ENCODE data around the gene TMEM184B.

TMEM184B gene

GRCh38 chr22:38282397-38282796 is 9.6 kb upstream of the TMEM184B start:
- DNase-seq (ENCODE audit: low read depth in 2 of 2), result no peak

GRCh38 chr22:38276166-38276565 is 3.4 kb upstream of the TMEM184B start:
- no peak for DNase-seq (ENCODE audit: low read depth in 2 of 2)

GRCh38 chr22:38273135-38273826 is 471 bp upstream of the TMEM184B start:
- DNase-seq (ENCODE audit: low read depth in 2 of 2), result no peak

GRCh38 chr22:38271927-38272372 is 860 bp downstream of the TMEM184B start:
- DNase-seq (ENCODE audit: low read depth in 2 of 2), result no peak

GRCh38 chr22:38271101-38271500 is 1.7 kb downstream of the TMEM184B start:
- DNase-seq (ENCODE audit: low read depth in 2 of 2), result no peak

GRCh38 chr22:38270091-38270992 is 2.5 kb downstream of the TMEM184B start:
- DNase-seq (ENCODE audit: low read depth in 2 of 2), result no peak

GRCh38 chr22:38269466-38269865 is 3.3 kb downstream of the TMEM184B start:
- DNase-seq (ENCODE audit: low read depth in 2 of 2), result no peak

- DNase-seq (ENCODE audit: low read depth in 2 of 2), result peak in 1 of 2 donors; percentile 24
These were observed 5.7 kb downstream of the TMEM184B start for GRCh38 chr22:38267086-38267485.

GRCh38 chr22:38266120-38266519 is 6.7 kb downstream of the TMEM184B start:
- DNase-seq (ENCODE audit: low read depth in 2 of 2), result no peak

GRCh38 chr22:38264322-38264843 is 8.4 kb downstream of the TMEM184B start:
- no peak for DNase-seq (ENCODE audit: low read depth in 2 of 2)

- no peak for DNase-seq (ENCODE audit: low read depth in 2 of 2)
These were observed 10.6 kb downstream of the TMEM184B start for GRCh38 chr22:38262051-38262795.

GRCh38 chr22:38260761-38261681 is 11.8 kb downstream of the TMEM184B start:
- DNase-seq (ENCODE audit: low read depth in 2 of 2), result no peak

- DNase-seq (ENCODE audit: low read depth in 2 of 2), result no peak
These were observed 13.4 kb downstream of the TMEM184B start for GRCh38 chr22:38259370-38259769.

GRCh38 chr22:38258895-38259294 is 13.9 kb downstream of the TMEM184B start:
- no peak for DNase-seq (ENCODE audit: low read depth in 2 of 2)

- DNase-seq (ENCODE audit: low read depth in 2 of 2), result no peak
These were observed 15.1 kb downstream of the TMEM184B start for GRCh38 chr22:38257650-38258250.

GRCh38 chr22:38257181-38257580 is 15.6 kb downstream of the TMEM184B start:
- DNase-seq (ENCODE audit: low read depth in 2 of 2), result no peak

GRCh38 chr22:38255697-38256096 is 17.1 kb downstream of the TMEM184B start:
- no peak for DNase-seq (ENCODE audit: low read depth in 2 of 2)

GRCh38 chr22:38251341-38251692 is 21.5 kb downstream of the TMEM184B start:
- no peak for DNase-seq (ENCODE audit: low read depth in 2 of 2)

GRCh38 chr22:38250643-38251340 is 22.0 kb downstream of the TMEM184B start:
- no peak for DNase-seq (ENCODE audit: low read depth in 2 of 2)

Measured in stimulated activated CD8-positive, alpha-beta memory T cell treated with anti-CD3 and anti-CD28 coated beads, Interleukin-7, amount 100 ng/mL, for 1 hour (primary cell).